NCI-H1694 treated with DMSO at 0.1 percent for 48 hours (cell line): ENCODE data around the gene INTS14.
A peak's percentile ranks its signal among the peaks of the same experiment; 100 is the strongest.

Source experiments
- DNase-seq: peaks from one replicate; lab custom pipeline; 2025; lab: John Stamatoyannopoulos, UW

The INTS14 gene

GRCh38 chr15:65610871-65611718 is at the start of gene INTS14:
TSS of gene INTS14 (minus strand) at chr15:65611131. CDS start at chr15:65607380, 3,751 bp downstream.
- peak; percentile 93 for DNase-seq

- DNase-seq = no peak
These were observed 48.6 kb upstream of the INTS14 start for GRCh38 chr15:65659502-65660052.

GRCh38 chr15:65655457-65655856 is 44.5 kb upstream of the INTS14 start:
- DNase-seq = no peak

GRCh38 chr15:65655026-65655425 is 44.1 kb upstream of the INTS14 start:
- DNase-seq = no peak

GRCh38 chr15:65653801-65654521 is 43.0 kb upstream of the INTS14 start:
- no peak for DNase-seq

GRCh38 chr15:65653341-65653740 is 42.4 kb upstream of the INTS14 start:
- DNase-seq = no peak

- no peak for DNase-seq
These were observed 41.2 kb upstream of the INTS14 start for GRCh38 chr15:65651831-65652749.

- DNase-seq = no peak
These were observed 40.1 kb upstream of the INTS14 start for GRCh38 chr15:65651042-65651322.

GRCh38 chr15:65650312-65651041 is 39.5 kb upstream of the INTS14 start:
- no peak for DNase-seq

- DNase-seq = no peak
These were observed 35.6 kb upstream of the INTS14 start for GRCh38 chr15:65646486-65646885.

- DNase-seq = no peak
These were observed 34.5 kb upstream of the INTS14 start for GRCh38 chr15:65645392-65645791.

GRCh38 chr15:65644282-65644681 is 33.4 kb upstream of the INTS14 start:
- DNase-seq = no peak

- DNase-seq = no peak
These were observed 31.7 kb upstream of the INTS14 start for GRCh38 chr15:65642594-65642993.

GRCh38 chr15:65641768-65642475 is 31.0 kb upstream of the INTS14 start:
- peak; percentile 59 for DNase-seq

GRCh38 chr15:65639509-65639908 is 28.6 kb upstream of the INTS14 start:
- DNase-seq = no peak

- peak; percentile 68 for DNase-seq
These were observed 27.8 kb upstream of the INTS14 start for GRCh38 chr15:65638681-65639089.

- no peak for DNase-seq
These were observed 27.2 kb upstream of the INTS14 start for GRCh38 chr15:65638109-65638508.

- no peak for DNase-seq
These were observed 23.4 kb upstream of the INTS14 start for GRCh38 chr15:65634356-65634755.

GRCh38 chr15:65633752-65634151 is 22.8 kb upstream of the INTS14 start:
- no peak for DNase-seq

GRCh38 chr15:65632780-65633375 is 21.9 kb upstream of the INTS14 start:
- no peak for DNase-seq
